NCI-H2196 treated with DMSO at 0.1 percent for 48 hours (cell line): Measurements from ENCODE around the gene KLHL6.
"Not testable (repeated sequence)": the region's sequence is repeated elsewhere in the genome, so short reads cannot be mapped to it uniquely, and the experiment has no call there.

Experiments used
- DNase-seq: peaks from one replicate; lab custom pipeline; 2025; ENCODE audit not compliant: unreplicated experiment; lab: John Stamatoyannopoulos, UW

Gene KLHL6

DNA sequence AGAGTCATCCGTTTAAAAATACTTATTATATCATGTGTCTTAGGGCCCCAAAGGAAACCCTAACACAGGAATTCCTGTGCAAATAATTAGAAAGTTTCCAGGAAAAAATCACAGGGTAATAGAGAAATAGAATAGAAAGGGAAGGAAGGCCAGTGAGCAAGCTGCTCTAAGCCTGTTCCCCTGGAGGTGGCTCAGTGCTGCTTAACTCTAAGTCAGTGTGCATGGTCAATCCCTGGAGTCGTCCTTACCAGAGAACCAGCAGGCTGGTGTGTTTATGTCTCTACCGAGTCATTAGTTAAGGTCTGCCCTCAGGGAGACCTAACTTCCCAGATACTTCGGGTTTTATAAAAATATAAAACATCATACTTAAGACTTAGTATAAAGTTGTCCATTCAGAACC is 106.1 kb downstream of the KLHL6 start:
- DNase-seq, result no peak

DNA sequence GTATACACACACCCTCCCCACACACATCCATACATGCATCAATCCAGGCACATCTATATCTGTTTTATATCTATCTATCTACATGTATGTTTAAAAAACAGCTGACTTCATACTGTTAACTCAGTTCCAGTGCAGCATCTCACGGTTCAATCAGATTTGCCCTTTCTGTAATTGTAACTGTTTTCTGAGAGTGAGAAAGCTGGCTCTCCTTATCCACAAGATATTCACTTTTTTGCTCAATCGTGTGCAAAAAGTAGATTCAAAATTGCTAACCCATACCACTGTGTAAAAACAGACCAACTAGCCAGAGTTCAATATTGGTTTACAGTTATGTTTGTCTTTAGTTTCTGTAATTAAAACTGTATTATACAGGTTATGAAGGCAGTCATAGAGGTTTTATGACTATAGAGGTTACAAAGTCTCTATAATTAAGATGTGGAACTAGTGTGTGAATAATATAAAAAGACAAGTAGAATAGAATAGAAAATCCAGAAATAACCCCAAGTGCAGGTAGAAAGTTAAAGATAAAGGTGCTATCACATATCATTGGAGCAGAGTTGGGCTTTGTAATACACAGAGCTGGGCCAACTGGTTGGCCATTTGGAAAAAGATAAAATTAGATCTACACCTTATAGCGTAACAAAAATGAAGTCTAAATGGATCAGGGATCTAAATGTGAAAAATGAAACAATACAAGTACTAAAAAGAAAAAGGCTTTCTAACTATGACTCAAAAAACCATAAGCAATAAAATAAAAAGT is 107.0 kb downstream of the KLHL6 start:
- no peak for DNase-seq

DNA sequence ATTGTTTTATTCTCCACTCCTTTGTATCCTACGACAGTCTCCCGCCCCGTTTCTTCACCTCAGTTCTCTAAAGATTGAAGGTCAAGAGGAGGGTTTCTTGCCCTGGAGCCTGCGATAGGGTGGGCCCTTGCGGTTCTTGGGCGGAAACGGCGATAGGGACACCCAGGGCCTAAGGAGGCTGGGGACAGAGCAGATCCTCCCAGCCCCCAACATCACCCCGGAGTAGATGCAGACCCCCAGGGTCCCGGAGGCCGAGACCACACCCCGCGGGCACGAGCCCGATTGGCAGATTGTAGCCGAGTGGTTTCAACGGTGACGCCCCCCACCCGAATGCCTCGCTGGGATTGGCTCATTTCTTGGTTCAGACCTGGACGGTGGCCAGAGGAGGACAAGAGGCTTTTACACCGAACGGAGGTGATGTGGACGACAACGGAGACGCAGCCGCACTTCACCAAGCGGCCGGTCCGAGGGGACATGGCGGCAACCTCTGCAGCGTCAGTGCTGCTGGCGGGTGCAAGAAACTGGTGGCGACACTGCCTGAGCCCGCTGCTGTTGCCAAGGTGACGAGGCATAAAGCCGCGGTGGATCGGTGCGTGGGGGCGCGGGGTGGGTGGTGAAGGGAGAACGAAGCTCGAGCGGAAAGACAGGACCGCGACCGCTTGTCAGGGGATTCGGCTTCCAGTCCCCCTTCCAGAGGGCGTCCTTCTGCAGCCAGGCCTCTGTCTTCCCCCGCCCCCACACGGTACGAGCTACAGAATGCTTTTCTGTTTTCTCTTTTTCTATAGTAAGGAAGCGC is 108.1 kb downstream of the KLHL6 start:
- peak; percentile 94 for DNase-seq

DNA sequence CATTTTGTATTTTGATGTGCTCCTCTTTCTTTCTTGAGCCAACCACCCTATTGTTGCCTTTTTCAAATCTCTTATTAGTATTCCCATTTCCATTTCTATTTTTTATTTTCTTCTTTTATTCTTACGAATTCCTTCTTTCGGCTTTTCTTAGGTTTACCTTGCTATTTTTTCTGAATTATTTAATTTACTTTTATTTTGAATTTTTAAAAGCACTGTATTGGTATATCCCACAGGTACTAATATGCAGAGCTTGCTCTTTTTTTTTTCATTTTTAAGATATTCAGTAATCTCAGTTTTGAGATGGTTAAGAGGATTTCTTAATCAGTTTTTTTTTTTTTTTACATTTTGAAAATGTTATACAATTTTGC is 108.7 kb downstream of the KLHL6 start:
- DNase-seq, result no peak

DNA sequence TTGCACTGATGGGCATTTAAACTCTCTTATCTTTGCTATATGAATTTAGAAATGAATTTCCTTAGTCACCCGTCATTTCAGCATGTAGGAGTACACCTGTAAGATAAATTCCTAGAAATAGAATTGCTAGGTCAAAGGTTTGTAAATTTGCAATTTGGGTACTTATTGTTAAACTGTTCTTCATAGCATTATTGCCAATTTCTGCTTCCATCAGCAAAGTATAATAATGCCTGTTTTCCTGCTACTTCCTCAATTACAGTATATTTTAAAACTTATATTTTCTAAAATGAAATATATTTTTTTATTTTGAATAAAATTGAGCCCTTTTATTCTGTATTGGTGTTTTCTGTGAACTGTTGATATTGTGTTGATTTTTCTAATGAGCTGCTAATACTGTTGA is 110.8 kb downstream of the KLHL6 start:
- no peak for DNase-seq

DNA sequence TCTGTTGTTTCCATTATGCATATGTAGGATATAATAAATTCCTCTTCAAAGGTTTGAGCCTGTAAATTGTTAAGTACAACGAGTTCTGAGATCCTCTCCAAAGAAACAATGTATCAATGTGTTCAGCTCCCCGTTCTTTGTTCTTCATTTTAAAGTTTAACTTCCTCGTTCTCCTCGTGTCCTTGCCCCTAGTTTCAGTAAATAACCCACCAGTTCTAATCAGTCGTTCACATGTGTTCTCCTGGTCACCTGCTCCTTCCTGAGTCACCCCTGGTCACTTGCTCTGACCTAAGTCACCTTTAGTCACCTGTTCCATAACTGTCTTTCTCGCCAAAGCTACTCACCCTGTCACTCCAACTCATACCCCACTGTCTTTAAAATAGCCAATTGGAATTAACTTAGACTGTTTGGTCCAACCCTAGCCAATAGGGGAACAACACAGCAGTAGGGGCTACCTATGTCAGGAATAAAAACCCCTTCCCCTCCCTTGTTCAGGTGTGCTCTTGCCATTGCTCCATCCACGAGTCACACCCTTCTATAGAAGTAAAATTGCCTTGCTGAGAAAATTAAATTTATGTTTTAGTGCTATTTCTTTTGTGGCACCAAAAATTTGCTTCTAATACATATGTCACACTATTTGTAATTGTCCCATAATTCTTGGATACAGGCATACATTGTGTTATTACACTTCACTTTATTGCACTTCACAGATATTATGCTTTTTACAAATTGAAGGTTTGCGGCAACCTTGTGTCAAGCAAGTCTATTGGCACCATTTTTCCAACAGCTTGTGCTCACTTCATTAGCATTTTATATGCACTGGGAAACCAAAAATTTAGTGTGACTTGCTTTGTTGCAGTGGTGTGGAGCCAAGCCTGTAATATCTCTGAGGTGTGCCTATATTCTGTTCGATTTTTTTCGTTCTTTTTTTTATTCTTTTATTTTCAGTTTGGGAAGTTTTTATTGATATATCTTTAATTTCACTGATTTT is 111.8 kb downstream of the KLHL6 start:
- no peak for DNase-seq

DNA sequence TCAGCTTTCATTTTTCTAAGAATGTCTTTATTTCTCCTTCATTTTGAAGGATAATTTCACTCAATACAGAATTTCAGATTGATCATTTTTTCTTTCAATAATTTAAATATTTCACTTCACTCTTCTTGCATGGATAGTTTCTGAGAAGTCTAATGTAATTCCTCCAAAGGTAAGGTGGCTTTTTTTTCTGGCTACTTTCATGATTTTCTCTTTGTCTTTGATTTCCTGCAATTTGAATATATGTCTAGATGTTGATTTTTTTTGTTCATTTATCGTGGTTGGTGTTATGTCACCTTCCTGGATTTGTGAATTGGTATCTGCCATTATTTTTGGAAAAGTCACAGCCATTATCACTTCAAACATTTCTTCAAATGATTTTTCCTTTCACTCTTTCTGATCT is 112.5 kb downstream of the KLHL6 start:
- no peak for DNase-seq

DNA sequence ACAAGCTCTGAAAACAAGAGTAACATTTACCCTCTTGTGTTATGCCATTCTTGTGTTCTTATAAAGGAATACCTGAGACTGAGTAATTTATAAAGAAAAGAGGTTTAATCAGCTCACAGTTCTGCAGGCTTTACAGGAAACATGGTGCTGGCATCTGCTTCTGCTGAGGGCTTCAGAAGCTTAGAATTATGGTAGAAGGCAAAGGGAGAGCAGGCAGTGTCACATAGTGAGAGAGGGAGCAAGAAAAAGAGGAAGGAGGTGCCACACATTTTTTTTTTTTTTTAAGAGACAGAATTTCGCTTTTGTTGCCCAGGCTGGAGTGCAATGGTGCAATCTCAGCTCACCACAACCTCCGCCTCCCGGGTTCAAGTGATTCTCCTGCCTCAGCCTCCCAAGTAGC is 115.0 kb downstream of the KLHL6 start:
- DNase-seq, result not testable (repeated sequence)

DNA sequence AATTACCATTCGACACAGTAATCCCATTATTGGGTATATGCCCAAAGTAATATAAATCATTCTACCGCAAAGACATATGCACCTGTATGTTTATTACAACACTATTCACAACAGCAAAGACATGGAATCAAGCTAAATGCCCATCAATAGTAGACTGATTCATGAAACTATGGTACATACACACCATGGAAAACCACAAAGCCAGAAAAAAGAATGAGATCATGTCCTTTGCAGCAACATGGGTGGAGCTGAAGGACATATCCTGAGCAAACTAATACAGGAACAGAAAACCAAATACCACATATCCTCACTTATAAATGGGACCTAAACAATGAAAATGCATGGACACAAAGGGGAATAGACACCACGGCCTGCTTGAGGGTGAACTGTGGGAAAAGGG is 116.0 kb downstream of the KLHL6 start:
- DNase-seq, result no peak

DNA sequence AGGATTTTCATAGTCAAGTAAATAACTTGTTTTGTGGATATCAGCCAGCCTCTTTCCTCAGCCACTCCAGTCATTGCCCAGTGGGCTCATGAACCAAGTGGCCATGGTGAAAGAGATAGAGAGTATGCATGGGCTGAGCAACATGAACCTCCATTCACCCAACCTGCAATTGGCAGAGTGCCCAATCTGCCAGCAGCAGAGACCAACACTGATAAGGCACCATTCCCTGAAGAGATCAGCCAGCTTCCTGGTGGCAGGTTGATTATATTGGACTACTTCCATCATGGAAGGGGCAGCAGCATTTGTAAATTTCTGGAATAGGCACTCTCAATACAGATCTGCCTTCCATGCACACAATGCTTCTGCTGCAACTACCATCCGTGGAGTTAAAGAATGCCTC is 116.8 kb downstream of the KLHL6 start:
- peak; percentile 44 for DNase-seq

DNA sequence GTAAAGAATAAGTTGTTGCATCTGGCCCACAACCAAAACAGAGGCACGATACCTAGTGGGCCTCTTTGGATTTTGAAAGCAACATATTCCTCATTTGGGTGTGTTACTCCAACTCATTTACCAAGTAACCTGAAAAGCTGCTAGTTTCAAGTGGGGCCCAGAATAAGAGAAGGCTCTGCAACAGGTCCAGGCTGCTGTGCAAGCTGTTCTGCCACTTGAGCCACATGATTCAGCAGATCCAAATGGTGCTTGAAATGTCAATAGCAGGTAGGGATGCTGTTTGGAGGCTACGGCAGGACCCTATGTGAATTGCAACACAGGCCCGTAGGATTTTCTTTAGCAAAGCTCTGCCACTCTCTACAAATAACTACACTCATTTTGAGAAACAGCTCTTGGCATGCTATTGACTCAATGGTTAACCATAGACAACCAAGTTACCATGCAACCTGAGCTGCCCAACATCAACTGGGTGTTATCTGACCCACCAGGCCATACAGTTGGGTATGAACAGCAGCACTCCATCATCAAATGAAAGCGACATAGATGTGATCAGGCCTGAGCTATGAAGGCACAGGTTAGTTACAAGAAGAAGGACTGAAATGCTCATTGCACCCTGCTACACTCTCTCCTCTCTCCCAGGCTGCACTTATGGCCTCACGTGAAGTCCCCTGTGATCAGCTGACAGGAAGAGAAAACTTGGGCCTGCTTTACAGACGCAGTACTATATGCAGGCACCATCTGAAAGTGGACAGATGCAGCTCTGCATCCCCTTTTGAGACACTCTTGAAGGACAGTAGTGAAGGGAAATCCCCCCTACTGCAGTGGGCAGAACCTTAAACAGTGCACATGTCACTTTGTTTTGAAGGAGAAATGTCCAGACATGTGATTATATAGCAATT is 117.6 kb downstream of the KLHL6 start:
- no peak for DNase-seq
